Measurements from ENCODE around the gene SHKBP1. TPM values are rescaled to one million over a fixed set of nuclear protein-coding genes. Genes with fewer than 3 reads are reported as not detected.

The SHKBP1 gene
- total RNA-seq, 3 donors from 2014 or later: 25.8 to 42.9 (median 34.1) TPM

DNA sequence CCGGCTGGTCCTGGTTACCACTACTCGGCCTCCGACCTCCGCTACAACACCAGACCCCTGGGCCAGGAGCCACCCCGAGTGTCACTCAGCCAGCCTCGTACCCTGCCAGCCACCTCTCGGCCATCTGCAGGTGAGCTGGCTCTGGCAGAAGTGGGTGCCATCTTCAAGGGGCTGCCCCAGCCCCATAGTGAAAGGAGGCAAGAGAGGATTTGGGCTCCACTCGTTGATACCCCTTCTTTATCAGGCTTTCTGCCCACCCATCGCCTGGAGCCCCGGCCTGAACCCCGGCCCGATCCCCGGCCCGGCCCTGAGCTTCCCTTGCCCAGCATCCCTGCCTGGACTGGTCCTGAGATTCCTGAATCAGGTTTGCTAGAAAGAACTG lies 31.6 kb downstream of the SHKBP1 start:
- Histone ChIP-seq H3K27ac (peak overlapping the region; percentile 13 to 50), H3K4me1 (peaks cover 1 to 5% of the 10 kb centered on the region in 2 donors)
- intact Hi-C loops (cut with DNase I; ENCODE audit: low total_unique reads): no loop called here

DNA sequence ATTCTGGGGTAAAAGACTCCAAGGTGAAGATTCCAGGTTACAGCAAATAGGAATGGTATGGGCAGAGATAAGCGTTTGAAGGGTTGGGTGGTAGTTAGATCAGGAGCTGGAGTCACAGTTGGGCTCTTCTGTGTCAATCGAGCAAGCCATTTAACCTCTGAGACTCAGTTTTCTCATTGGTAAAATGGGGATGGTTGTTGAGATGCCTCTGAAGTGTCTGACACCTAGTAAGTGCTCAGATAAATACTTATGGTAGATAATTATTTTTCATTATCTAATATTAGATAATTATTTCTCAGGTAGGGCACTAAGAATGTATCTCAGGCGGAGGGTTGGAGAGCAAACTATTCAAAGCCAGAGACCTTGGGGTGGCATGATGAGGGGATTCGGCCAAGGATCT lies 32.3 kb downstream of the SHKBP1 start:
- Histone ChIP-seq H3K27ac (peak overlapping the region; percentile 87 to 89), H3K27me3 (no peaks in the 10 kb centered on the region), H3K36me3 (no peaks in the 10 kb centered on the region), H3K4me3 (peak overlapping the region in 2 of 3 donors; percentile 60 to 71), H3K4me1 (peaks cover 0 to 7% of the 10 kb centered on the region in 2 donors), H3K9me3 (no peaks in the 10 kb centered on the region)
- intact Hi-C loops (cut with DNase I; ENCODE audit: low total_unique reads): no loop called here
- TF ChIP-seq, protein P1, sequence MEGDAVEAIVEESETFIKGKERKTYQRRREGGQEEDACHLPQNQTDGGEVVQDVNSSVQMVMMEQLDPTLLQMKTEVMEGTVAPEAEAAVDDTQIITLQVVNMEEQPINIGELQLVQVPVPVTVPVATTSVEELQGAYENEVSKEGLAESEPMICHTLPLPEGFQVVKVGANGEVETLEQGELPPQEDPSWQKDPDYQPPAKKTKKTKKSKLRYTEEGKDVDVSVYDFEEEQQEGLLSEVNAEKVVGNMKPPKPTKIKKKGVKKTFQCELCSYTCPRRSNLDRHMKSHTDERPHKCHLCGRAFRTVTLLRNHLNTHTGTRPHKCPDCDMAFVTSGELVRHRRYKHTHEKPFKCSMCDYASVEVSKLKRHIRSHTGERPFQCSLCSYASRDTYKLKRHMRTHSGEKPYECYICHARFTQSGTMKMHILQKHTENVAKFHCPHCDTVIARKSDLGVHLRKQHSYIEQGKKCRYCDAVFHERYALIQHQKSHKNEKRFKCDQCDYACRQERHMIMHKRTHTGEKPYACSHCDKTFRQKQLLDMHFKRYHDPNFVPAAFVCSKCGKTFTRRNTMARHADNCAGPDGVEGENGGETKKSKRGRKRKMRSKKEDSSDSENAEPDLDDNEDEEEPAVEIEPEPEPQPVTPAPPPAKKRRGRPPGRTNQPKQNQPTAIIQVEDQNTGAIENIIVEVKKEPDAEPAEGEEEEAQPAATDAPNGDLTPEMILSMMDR (IDR thresholded peaks at IDR 0.05): no peak
- TF ChIP-seq POLR2AphosphoS5 (IDR thresholded peaks at IDR 0.05) (no peak), POLR2A (IDR thresholded peaks at IDR 0.05) (no peak)
- no peak for DNase-seq (ENCODE audit: low spot score in 2 of 2)

More for the DNA sequence above, 31.6 kb downstream of the SHKBP1 start:
- no peaks in the 10 kb centered on the region for H3K27me3 ChIP-seq
- H3K4me3 ChIP-seq: no peak overlapping the region
- no peaks in the 10 kb centered on the region for H3K36me3 ChIP-seq
- no peaks in the 10 kb centered on the region for H3K9me3 ChIP-seq
- TF ChIP-seq, protein P1 (IDR thresholded peaks at IDR 0.05): no peak
- no peak for TF ChIP-seq POLR2AphosphoS5 (IDR thresholded peaks at IDR 0.05)
- TF ChIP-seq POLR2A (IDR thresholded peaks at IDR 0.05): no peak
- DNase-seq (ENCODE audit: low spot score in 2 of 2): no peak

DNA sequence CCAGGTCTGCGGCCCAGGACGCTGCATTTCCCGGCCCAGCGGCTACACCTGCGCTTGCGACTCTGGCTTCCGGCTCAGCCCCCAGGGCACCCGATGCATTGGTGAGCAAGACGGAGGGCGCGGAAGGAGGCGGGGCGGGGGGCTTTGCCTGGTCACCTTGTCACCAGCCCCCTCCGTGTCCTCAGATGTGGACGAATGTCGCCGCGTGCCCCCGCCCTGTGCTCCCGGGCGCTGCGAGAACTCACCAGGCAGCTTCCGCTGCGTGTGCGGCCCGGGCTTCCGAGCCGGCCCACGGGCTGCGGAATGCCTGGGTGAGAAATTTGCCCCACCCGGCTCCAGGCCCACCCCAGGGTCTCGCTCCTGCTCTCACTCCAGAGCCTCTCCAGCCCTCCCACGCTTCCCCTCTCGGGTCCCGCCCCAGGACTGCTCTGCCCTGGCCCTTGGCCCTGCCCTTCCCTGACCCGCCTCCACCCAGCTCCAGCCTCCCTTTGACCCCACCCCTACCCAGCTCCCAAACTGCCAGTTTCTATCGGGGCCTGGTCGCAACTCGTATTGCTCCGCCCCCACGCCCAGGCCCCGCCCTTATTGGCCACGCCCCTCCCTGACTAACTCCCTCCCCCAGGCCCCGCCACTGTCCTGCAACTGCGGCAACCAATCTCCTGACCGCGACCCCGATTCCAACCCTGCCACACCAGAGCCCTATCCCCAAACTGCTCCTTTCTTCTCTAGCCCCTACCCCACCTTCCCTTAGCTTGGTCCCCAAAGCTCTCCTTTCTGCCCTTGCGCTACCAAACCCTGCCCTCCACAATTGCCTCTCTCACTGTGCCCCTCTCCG lies 33.1 kb downstream of the SHKBP1 start:
- Histone ChIP-seq H3K4me1 (peaks cover 0 to 3% of the 10 kb centered on the region in 2 donors), H3K27ac (peak overlapping the region; percentile 87 to 89), H3K36me3 (no peaks in the 10 kb centered on the region), H3K27me3 (no peaks in the 10 kb centered on the region), H3K9me3 (no peaks in the 10 kb centered on the region), H3K4me3 (peak overlapping the region; percentile 36 to 71 (median 60))
- DNase-seq (ENCODE audit: low spot score in 2 of 2): peak; percentile 88 to 94
- intact Hi-C loops (cut with DNase I; ENCODE audit: low total_unique reads): no loop called here
- TF ChIP-seq, protein P1 (IDR thresholded peaks at IDR 0.05): no peak
- peak in 2 of 3 donors; percentile 6 to 21 for TF ChIP-seq POLR2AphosphoS5 (IDR thresholded peaks at IDR 0.05)

DNA sequence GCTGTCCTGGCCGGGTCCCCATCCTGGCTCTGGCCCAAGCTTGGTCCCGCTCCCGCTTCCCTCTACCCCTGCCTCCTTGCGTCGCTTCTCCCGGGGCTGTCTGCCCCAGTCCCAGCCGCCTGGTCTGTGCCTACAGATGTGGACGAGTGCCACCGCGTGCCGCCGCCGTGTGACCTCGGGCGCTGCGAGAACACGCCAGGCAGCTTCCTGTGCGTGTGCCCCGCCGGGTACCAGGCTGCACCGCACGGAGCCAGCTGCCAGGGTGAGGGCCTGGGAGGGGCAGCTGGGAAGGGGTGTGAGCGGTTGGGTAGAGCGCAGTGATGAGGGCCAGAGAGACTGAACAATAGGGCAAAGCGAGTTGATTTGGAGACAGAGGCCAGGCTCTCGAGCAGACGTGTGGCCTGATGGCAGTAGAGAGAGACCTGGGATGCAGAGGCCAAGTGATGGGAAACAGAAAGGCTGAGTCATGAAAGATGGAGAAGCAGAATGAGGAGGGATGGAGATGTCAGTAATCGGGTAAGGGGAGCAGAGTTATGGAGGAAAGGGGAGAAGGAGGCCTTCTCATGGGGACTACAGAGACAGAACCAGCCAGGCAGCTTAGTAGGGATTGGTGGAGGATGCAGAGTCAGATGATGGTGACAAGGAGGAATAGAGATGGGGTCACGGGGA lies 33.9 kb downstream of the SHKBP1 start:
- peaks cover 0 to 3% of the 10 kb centered on the region in 2 donors for H3K4me1 ChIP-seq
- H3K27me3 ChIP-seq: no peaks in the 10 kb centered on the region
- peak; percentile 70 to 77 for DNase-seq (ENCODE audit: low spot score in 2 of 2)
- no peaks in the 10 kb centered on the region for H3K9me3 ChIP-seq
- peak in 2 of 3 donors; percentile 25 to 61 for TF ChIP-seq POLR2AphosphoS5 (IDR thresholded peaks at IDR 0.05)
- TF ChIP-seq POLR2A (IDR thresholded peaks at IDR 0.05): no peak
- peak overlapping the region; percentile 36 to 71 (median 60) for H3K4me3 ChIP-seq
- peak overlapping the region; percentile 87 to 89 for H3K27ac ChIP-seq
- no peaks in the 10 kb centered on the region for H3K36me3 ChIP-seq
- intact Hi-C loops (cut with DNase I; ENCODE audit: low total_unique reads): no loop called here

DNA sequence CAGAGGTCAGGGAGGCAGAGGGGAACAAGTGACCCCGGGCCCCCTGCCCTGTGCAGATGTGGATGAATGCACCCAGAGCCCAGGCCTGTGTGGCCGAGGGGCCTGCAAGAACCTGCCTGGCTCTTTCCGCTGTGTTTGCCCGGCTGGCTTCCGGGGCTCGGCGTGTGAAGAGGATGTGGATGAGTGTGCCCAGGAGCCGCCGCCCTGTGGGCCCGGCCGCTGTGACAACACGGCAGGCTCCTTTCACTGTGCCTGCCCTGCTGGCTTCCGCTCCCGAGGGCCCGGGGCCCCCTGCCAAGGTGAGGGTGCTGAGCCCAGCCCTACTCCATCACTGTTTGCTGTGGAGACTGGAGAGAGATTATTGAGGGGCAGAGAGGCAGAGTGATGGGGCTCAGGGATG lies 34.4 kb downstream of the SHKBP1 start:
- no peaks in the 10 kb centered on the region for H3K27me3 ChIP-seq
- no peak for TF ChIP-seq POLR2A (IDR thresholded peaks at IDR 0.05)
- no peak for TF ChIP-seq POLR2AphosphoS5 (IDR thresholded peaks at IDR 0.05)
- TF ChIP-seq, protein P1 (IDR thresholded peaks at IDR 0.05): no peak
- intact Hi-C loops (cut with DNase I; ENCODE audit: low total_unique reads): no loop called here
- peaks cover 0 to 3% of the 10 kb centered on the region in 2 donors for H3K4me1 ChIP-seq
- peak overlapping the region; percentile 87 to 89 for H3K27ac ChIP-seq
- no peaks in the 10 kb centered on the region for H3K9me3 ChIP-seq
- H3K36me3 ChIP-seq: no peaks in the 10 kb centered on the region
- DNase-seq (ENCODE audit: low spot score in 2 of 2): no peak
- peak overlapping the region in 2 of 3 donors; percentile 60 to 71 for H3K4me3 ChIP-seq
